RWPE2 (cell line): ENCODE results near the gene PRR13.
"Not testable (repeated sequence)": the region's sequence is repeated elsewhere in the genome, so short reads cannot be mapped to it uniquely, and the experiment has no call there.

Experiments used
- ATAC-seq: fragments of 200-7000 bp; cut with Tn5 transposase; 3 replicates; pipeline ENCODE4 v1.9.1; 2021; ENCODE audit warnings: low read depth
- DNase-seq: peaks from one replicate; pipeline ENCODE4 v3.0.0-alpha.2; 2020; ENCODE audit warnings: low spot score
- H3K27ac ChIP-seq: fragments of 450-650 bp; 2 replicates; pipeline ENCODE4 v1.5.1; 2017; ENCODE audit warnings: mild to moderate bottlenecking; ENCODE audit not compliant: poor library complexity, severe bottlenecking
- H3K27me3 ChIP-seq: fragments of 250-450 bp; sonication (Bioruptor Pico); 2 replicates; pipeline ENCODE4 v1.5.1; 2021; ENCODE audit warnings: mild to moderate bottlenecking, moderate library complexity; ENCODE audit not compliant: insufficient read depth, poor library complexity, severe bottlenecking
- H3K36me3 ChIP-seq: fragments of 250-450 bp; sonication (Bioruptor Pico); 2 replicates; pipeline ENCODE4 v1.5.1; 2020; ENCODE audit warnings: low read depth, mild to moderate bottlenecking, moderate library complexity
- H3K4me1 ChIP-seq: fragments of 250-450 bp; sonication (Bioruptor Pico); 2 replicates; pipeline ENCODE4 v1.5.1; 2021; ENCODE audit warnings: mild to moderate bottlenecking, moderate library complexity; ENCODE audit not compliant: insufficient read depth, poor library complexity, severe bottlenecking
- H3K4me3 ChIP-seq: fragments of 250-450 bp; sonication (Bioruptor Pico); 2 replicates; pipeline ENCODE4 v1.5.1; 2021; ENCODE audit warnings: mild to moderate bottlenecking, moderate library complexity; ENCODE audit not compliant: severe bottlenecking
- H3K9me3 ChIP-seq: fragments of 250-450 bp; sonication (Bioruptor Pico); 2 replicates; pipeline ENCODE4 v1.5.1; 2021; ENCODE audit warnings: mild to moderate bottlenecking, moderate library complexity; ENCODE audit not compliant: severe bottlenecking
- CTCF ChIP-seq: fragments of 450-650 bp; IDR thresholded peaks from one replicate; pipeline ENCODE4 v1.5.1; 2017; ENCODE audit warnings: mild to moderate bottlenecking, moderate library complexity; ENCODE audit not compliant: poor library complexity, severe bottlenecking

The PRR13 gene

GRCh38 chr12:53441040-53441833 is at the start of gene PRR13:
Gene PRR13, plus strand, starts transcription at chr12:53441734. Its CDS starts 981 bp downstream, at chr12:53442715.
- no peaks in the 10 kb centered on the region for H3K9me3 ChIP-seq
- H3K4me1 ChIP-seq, result peaks cover 6% of the 10 kb centered on the region
- H3K36me3 ChIP-seq, result peaks cover 32% of the 10 kb centered on the region
- ATAC-seq, result peak; percentile 97
- no peak for TF ChIP-seq CTCF
- DNase-seq, result peak; percentile 99
- H3K27me3 ChIP-seq, result no peaks in the 10 kb centered on the region
- peak within 1 kb of the TSS; percentile 75 for H3K27ac ChIP-seq
- peak within 1 kb of the TSS; percentile 61 for H3K4me3 ChIP-seq

GRCh38 chr12:53399896-53400295 is 41.6 kb upstream of the PRR13 start:
- Histone ChIP-seq H3K27me3 (no peaks in the 10 kb centered on the region), H3K9me3 (no peaks in the 10 kb centered on the region), H3K36me3 (peaks cover 17% of the 10 kb centered on the region), H3K27ac (no peak overlapping the region), H3K4me3 (no peak overlapping the region), H3K4me1 (no peaks in the 10 kb centered on the region)
- no peak for TF ChIP-seq CTCF
- no peak for DNase-seq
- ATAC-seq, result no peak

GRCh38 chr12:53402351-53402750 is 39.2 kb upstream of the PRR13 start:
- H3K27me3 ChIP-seq, DNase-seq, H3K4me1 ChIP-seq, H3K9me3 ChIP-seq, H3K27ac ChIP-seq, ATAC-seq, H3K4me3 ChIP-seq: not testable (repeated sequence)
- H3K36me3 ChIP-seq, result peaks cover 31% of the 10 kb centered on the region

- Histone ChIP-seq H3K4me1 (no peaks in the 10 kb centered on the region), H3K27me3 (no peaks in the 10 kb centered on the region), H3K27ac (no peak overlapping the region), H3K36me3 (peaks cover 34% of the 10 kb centered on the region), H3K4me3 (no peak overlapping the region), H3K9me3 (no peaks in the 10 kb centered on the region)
- ATAC-seq, result no peak
- no peak for TF ChIP-seq CTCF
- no peak for DNase-seq
These were observed 38.7 kb upstream of the PRR13 start for GRCh38 chr12:53402871-53403270.

- Histone ChIP-seq H3K9me3 (no peaks in the 10 kb centered on the region), H3K36me3 (peaks cover 67% of the 10 kb centered on the region), H3K27me3 (no peaks in the 10 kb centered on the region), H3K27ac (no peak overlapping the region), H3K4me3 (no peak overlapping the region), H3K4me1 (no peaks in the 10 kb centered on the region)
- DNase-seq (no peak), ATAC-seq (no peak)
- no peak for TF ChIP-seq CTCF
These were observed 30.6 kb upstream of the PRR13 start for GRCh38 chr12:53410951-53411350.
